OCI-LY3 (cell line): Measurements from ENCODE around the gene L3MBTL1.
A peak's percentile ranks its signal among the peaks of the same experiment; 100 is the strongest.

ENCODE experiments used
- H2AFZ ChIP-seq: fragments of 200-600, 300-600 bp; shearing (Covaris generic); 2 replicates; pipeline ENCODE4 v1.6.0; 2014; ENCODE audit warnings: antibody characterized with exemption, low read depth, low read length
- H3K27ac ChIP-seq: fragments of 200-600, 300-600 bp; sonication (generic); 2 replicates; pipeline ENCODE4 v1.5.1; 2014; ENCODE audit warnings: mild to moderate bottlenecking, low read length, moderate library complexity, mixed read lengths
- H3K27me3 ChIP-seq: fragments of 200-600, 300-600 bp; sonication (generic); 2 replicates; pipeline ENCODE4 v1.6.1; 2014; ENCODE audit warnings: low read depth, low read length, mixed read lengths
- H3K36me3 ChIP-seq: fragments of 200-600, 300-600 bp; sonication (generic); replicated peaks from 2 replicates; pipeline ENCODE3; 2014; ENCODE audit warnings: low read depth, low read length, mixed read lengths
- H3K4me1 ChIP-seq: fragments of 300-600, 200-600 bp; sonication (generic); 2 replicates; pipeline ENCODE4 v1.6.1; 2014; ENCODE audit warnings: low read length, mixed read lengths
- H3K4me2 ChIP-seq: fragments of 200-600, 300-600 bp; sonication (generic); 2 replicates; pipeline ENCODE4 v1.6.1; 2014; ENCODE audit warnings: low read length, mixed read lengths
- H3K4me3 ChIP-seq: fragments of 300-600, 200-600 bp; sonication (generic); 2 replicates; pipeline ENCODE4 v1.5.1; 2014; ENCODE audit warnings: antibody characterized with exemption, mild to moderate bottlenecking, low read length, moderate library complexity
- H3K79me2 ChIP-seq: fragments of 300-600, 200-600 bp; shearing (Covaris generic); 2 replicates; pipeline ENCODE4 v1.6.1; 2014; ENCODE audit warnings: mild to moderate bottlenecking, low read length, mixed read lengths
- H3K9ac ChIP-seq: fragments of 300-600, 200-600 bp; shearing (Covaris generic); 2 replicates; pipeline ENCODE4 v1.6.0; 2014; ENCODE audit warnings: mild to moderate bottlenecking, low read length, moderate library complexity
- H3K9me3 ChIP-seq: fragments of 200-600, 300-600 bp; shearing (Covaris generic); 2 replicates; pipeline ENCODE4 v1.6.1; 2014; ENCODE audit warnings: low read length, mixed read lengths; ENCODE audit not compliant: insufficient read depth
- H4K20me1 ChIP-seq: fragments of 200-600, 300-600 bp; sonication (generic); 2 replicates; pipeline ENCODE4 v1.6.1; 2016; ENCODE audit warnings: low read length, mixed read lengths; ENCODE audit not compliant: insufficient read depth
- CTCF ChIP-seq: fragments of 200-600, 300-600 bp; sonication (generic); IDR thresholded peaks from 2 replicates; pipeline ENCODE4 v1.5.1; 2014; ENCODE audit warnings: antibody characterized with exemption, low read length, low read depth
- EZH2phosphoT487 ChIP-seq: fragments of 200-600 bp; shearing (Covaris generic); IDR thresholded peaks from 2 replicates; pipeline ENCODE4 v1.6.1; 2018; ENCODE audit warnings: antibody characterized with exemption, mixed run types, low read depth

Gene L3MBTL1

GRCh38 chr20:43570496-43570895, 63.0 kb downstream of the L3MBTL1 start:
- H3K9me3 ChIP-seq, result no peaks in the 10 kb centered on the region
- H4K20me1 ChIP-seq, result no peaks in the 10 kb centered on the region
- no peaks in the 10 kb centered on the region for H3K36me3 ChIP-seq
- TF ChIP-seq CTCF, result no peak
- TF ChIP-seq EZH2phosphoT487, result no peak
- no peaks in the 10 kb centered on the region for H3K79me2 ChIP-seq
- H3K4me1 ChIP-seq, result no peaks in the 10 kb centered on the region
- H2AFZ ChIP-seq, result no peak overlapping the region
- H3K27me3 ChIP-seq, result no peaks in the 10 kb centered on the region
- H3K27ac ChIP-seq, result no peak overlapping the region
- no peak overlapping the region for H3K4me2 ChIP-seq
- no peak overlapping the region for H3K9ac ChIP-seq
- no peak overlapping the region for H3K4me3 ChIP-seq

- H3K4me1 ChIP-seq, result no peaks in the 10 kb centered on the region
- no peaks in the 10 kb centered on the region for H3K36me3 ChIP-seq
- no peak overlapping the region for H2AFZ ChIP-seq
- H3K4me2 ChIP-seq, result no peak overlapping the region
- no peaks in the 10 kb centered on the region for H3K27me3 ChIP-seq
- peak; percentile 58 for TF ChIP-seq CTCF
- TF ChIP-seq EZH2phosphoT487, result no peak
- H3K79me2 ChIP-seq, result no peaks in the 10 kb centered on the region
- H4K20me1 ChIP-seq, result no peaks in the 10 kb centered on the region
- no peaks in the 10 kb centered on the region for H3K9me3 ChIP-seq
- H3K9ac ChIP-seq, result no peak overlapping the region
- no peak overlapping the region for H3K4me3 ChIP-seq
- H3K27ac ChIP-seq, result no peak overlapping the region
Measured at GRCh38 chr20:43571310-43571709, 63.8 kb downstream of the L3MBTL1 start.

- Histone ChIP-seq H3K4me3 (no peak overlapping the region), H3K79me2 (no peaks in the 10 kb centered on the region), H3K27me3 (no peaks in the 10 kb centered on the region), H3K4me1 (no peaks in the 10 kb centered on the region), H2AFZ (no peak overlapping the region), H3K27ac (no peak overlapping the region), H3K36me3 (no peaks in the 10 kb centered on the region), H4K20me1 (no peaks in the 10 kb centered on the region), H3K4me2 (no peak overlapping the region), H3K9ac (no peak overlapping the region), H3K9me3 (no peaks in the 10 kb centered on the region)
- TF ChIP-seq CTCF (no peak), EZH2phosphoT487 (no peak)
Measured at GRCh38 chr20:43571771-43572170, 64.3 kb downstream of the L3MBTL1 start.

- no peak overlapping the region for H3K4me2 ChIP-seq
- H3K79me2 ChIP-seq, result no peaks in the 10 kb centered on the region
- H4K20me1 ChIP-seq, result no peaks in the 10 kb centered on the region
- H3K36me3 ChIP-seq, result no peaks in the 10 kb centered on the region
- no peaks in the 10 kb centered on the region for H3K27me3 ChIP-seq
- no peaks in the 10 kb centered on the region for H3K9me3 ChIP-seq
- no peak overlapping the region for H3K27ac ChIP-seq
- H3K9ac ChIP-seq, result no peak overlapping the region
- H3K4me1 ChIP-seq, result no peaks in the 10 kb centered on the region
- TF ChIP-seq EZH2phosphoT487 (no peak), CTCF (no peak)
- H2AFZ ChIP-seq, result no peak overlapping the region
- H3K4me3 ChIP-seq, result no peak overlapping the region
Measured at GRCh38 chr20:43572891-43573290, 65.4 kb downstream of the L3MBTL1 start.
